Upper lobe of right lung (tissue), 1 donor: ENCODE results near the gene APBA2. TPM values are rescaled to one million over a fixed set of nuclear protein-coding genes. Genes with fewer than 3 reads are reported as not detected.

ENCODE experiments used
- ATAC-seq: fragments of 200-7000 bp; cut with Tn5 transposase; one replicate; pipeline ENCODE4 v1.9.1; 2020; ENCODE audit warnings: mild to moderate bottlenecking, moderate library complexity
- DNase-seq: peaks from one replicate; pipeline ENCODE4 v3.0.0-alpha.2; 2020
- H3K27ac ChIP-seq: fragments of 200-600 bp; one replicate; pipeline ENCODE4 v1.8.0; 2022
- H3K27me3 ChIP-seq: fragments of 200-600 bp; one replicate; pipeline ENCODE4 v1.8.0; 2022; ENCODE audit warnings: mild to moderate bottlenecking
- H3K36me3 ChIP-seq: fragments of 200-600 bp; one replicate; pipeline ENCODE4 v1.8.0; 2022
- H3K4me1 ChIP-seq: fragments of 200-600 bp; one replicate; pipeline ENCODE4 v1.8.0; 2022
- H3K4me3 ChIP-seq: fragments of 200-600 bp; one replicate; pipeline ENCODE4 v1.8.0; 2022; ENCODE audit warnings: mild to moderate bottlenecking
- H3K9me3 ChIP-seq: fragments of 200-600 bp; one replicate; pipeline ENCODE4 v1.8.0; 2022
- intact Hi-C: fragments of 100-400 bp; cut with DNase I; formaldehyde crosslinking; loops from one replicate; pipeline ENCODE4 v1.11.0; 2022
- total RNA-seq: library from RNA; stranded (reverse); fragmentation: NEBNext Ultra II Directional; extraction: Animal tissue kit (Norgen Biotek cat#: 25700); gene quantifications from one replicate; pipeline ENCODE4 v1.2.1, GENCODE V29; 2021
- TF ChIP-seq, protein P1 (sequence below): fragments of 200-600 bp; IDR thresholded peaks from one replicate; pipeline ENCODE4 v1.8.0; 2022; ENCODE audit warnings: antibody characterized with exemption
- donor health status: DM: no; HTN: yes; CAD: no; lungs with severe emphysema.

Gene APBA2
- total RNA-seq, 1 donor from 2014 or later: 4.2 TPM

DNA sequence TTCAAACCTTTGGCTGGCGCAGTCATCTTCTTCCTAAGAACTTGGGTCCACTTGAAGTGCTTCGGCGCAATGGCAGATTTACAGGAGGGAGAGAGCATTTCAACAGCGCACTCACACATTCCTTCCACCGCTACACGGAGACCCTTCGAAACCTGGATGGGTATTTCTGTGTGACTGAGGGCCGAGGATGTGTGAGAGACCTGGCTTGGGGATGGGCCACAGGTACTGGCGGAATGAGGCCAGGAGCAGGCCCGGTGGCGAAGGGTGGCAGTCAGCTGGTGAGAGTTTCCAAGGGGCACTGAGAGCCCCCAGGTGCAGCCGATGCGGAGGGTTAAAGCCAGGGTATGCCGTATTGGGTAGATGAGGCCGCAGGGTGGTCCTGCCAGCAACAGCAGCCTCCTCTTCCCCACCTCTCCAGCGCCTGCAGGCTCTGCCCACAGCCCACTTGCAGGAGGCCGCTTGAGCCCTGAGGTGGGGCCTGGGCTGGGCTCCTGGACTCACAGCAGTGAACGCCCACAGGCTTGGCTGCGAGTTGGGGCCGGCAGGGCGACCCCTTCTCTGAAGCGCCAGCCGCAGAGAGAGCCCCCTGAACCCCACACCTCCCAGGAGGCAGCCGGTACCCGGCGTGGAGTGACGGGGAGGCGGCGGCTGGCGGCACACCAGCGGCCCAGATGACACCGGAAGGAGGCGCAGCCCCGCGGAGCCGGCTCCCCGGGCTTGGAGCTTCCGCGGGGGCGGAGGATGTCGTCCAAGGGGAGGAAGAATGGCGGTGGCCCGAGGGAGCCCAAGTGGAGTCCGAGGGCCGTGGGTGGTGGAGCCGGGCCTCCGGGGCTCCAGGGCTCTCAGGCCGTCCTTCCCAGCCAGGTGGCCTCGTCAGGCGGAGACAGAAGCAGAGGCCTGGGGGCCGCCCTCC is 217.4 kb downstream of the APBA2 start:
- H3K36me3 ChIP-seq: no peaks in the 10 kb centered on the region
- H3K4me1 ChIP-seq: no peaks in the 10 kb centered on the region
- ATAC-seq: peak; percentile 3
- no peaks in the 10 kb centered on the region for H3K9me3 ChIP-seq
- TF ChIP-seq, protein P1, sequence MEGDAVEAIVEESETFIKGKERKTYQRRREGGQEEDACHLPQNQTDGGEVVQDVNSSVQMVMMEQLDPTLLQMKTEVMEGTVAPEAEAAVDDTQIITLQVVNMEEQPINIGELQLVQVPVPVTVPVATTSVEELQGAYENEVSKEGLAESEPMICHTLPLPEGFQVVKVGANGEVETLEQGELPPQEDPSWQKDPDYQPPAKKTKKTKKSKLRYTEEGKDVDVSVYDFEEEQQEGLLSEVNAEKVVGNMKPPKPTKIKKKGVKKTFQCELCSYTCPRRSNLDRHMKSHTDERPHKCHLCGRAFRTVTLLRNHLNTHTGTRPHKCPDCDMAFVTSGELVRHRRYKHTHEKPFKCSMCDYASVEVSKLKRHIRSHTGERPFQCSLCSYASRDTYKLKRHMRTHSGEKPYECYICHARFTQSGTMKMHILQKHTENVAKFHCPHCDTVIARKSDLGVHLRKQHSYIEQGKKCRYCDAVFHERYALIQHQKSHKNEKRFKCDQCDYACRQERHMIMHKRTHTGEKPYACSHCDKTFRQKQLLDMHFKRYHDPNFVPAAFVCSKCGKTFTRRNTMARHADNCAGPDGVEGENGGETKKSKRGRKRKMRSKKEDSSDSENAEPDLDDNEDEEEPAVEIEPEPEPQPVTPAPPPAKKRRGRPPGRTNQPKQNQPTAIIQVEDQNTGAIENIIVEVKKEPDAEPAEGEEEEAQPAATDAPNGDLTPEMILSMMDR: no peak
- intact Hi-C loops: no loop called here
- no peaks in the 10 kb centered on the region for H3K27me3 ChIP-seq
- no peak for DNase-seq
- no peak overlapping the region for H3K27ac ChIP-seq
- peak overlapping the region; percentile 35 for H3K4me3 ChIP-seq

DNA sequence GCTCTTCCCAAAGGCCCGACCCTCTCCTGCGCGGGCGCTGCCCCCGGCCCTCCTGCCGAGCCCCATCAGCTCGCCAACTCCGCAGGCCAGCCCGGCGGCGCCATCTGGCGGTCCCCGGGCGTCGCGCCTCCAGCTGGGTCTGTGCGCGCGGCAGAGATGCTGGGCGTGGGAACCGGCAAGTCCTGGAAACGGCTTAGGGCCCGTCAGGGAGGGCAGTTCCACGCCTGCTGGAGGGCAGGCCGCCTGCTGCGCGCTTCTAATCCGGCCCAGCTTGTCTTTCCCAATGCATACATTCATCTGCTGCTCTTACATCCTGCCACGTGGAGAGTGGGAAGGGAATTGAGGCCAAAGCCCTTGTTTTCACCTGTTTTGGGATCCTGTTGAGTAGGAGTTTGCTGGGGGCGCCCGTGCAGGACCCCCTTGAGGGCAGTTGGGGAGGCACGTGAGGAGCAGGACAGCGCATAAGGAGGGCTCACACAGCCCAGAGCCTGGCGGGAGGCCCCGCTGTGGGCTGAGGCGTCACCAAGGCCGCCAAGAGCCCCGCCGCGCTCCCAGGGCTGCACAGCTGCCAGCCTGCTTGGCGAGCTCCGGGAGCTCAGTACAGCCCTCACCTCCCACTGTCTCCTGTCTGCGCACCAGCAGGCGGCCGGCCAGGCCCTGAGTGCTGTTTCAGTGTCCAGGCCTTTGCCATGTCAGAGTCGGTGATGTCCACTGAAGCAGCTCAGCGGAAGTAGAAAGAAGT is 218.2 kb downstream of the APBA2 start:
- H3K4me1 ChIP-seq: no peaks in the 10 kb centered on the region
- H3K27me3 ChIP-seq: no peaks in the 10 kb centered on the region
- DNase-seq (peak; percentile 77), ATAC-seq (peak; percentile 70)
- intact Hi-C loops: no loop called here
- H3K27ac ChIP-seq: no peak overlapping the region
- TF ChIP-seq, protein P1: peak; percentile 77
- H3K4me3 ChIP-seq: peak overlapping the region; percentile 35
- H3K36me3 ChIP-seq: no peaks in the 10 kb centered on the region
- H3K9me3 ChIP-seq: no peaks in the 10 kb centered on the region

DNA sequence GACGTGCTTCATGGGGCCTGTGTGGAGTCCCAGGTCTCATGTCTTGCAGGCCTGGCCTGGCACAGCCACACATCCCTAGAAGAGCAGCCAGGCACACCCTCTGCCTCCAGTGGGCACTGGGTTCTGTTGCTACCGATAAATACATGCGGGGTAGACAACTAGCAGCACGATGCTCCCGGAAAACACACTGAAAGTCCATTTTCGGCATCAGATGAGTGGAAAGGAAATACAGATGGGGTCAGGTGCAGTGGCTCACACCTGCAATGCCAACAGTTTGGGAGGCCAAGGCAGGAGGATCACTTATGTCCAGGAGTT is 218.7 kb downstream of the APBA2 start:
- intact Hi-C loops: no loop called here
- no peak for DNase-seq
- TF ChIP-seq, protein P1: no peak
- H3K9me3 ChIP-seq: no peaks in the 10 kb centered on the region
- H3K36me3 ChIP-seq: no peaks in the 10 kb centered on the region
- H3K27me3 ChIP-seq: no peaks in the 10 kb centered on the region
- ATAC-seq: no peak
- no peak overlapping the region for H3K27ac ChIP-seq
- H3K4me3 ChIP-seq: no peak overlapping the region
- H3K4me1 ChIP-seq: no peaks in the 10 kb centered on the region

DNA sequence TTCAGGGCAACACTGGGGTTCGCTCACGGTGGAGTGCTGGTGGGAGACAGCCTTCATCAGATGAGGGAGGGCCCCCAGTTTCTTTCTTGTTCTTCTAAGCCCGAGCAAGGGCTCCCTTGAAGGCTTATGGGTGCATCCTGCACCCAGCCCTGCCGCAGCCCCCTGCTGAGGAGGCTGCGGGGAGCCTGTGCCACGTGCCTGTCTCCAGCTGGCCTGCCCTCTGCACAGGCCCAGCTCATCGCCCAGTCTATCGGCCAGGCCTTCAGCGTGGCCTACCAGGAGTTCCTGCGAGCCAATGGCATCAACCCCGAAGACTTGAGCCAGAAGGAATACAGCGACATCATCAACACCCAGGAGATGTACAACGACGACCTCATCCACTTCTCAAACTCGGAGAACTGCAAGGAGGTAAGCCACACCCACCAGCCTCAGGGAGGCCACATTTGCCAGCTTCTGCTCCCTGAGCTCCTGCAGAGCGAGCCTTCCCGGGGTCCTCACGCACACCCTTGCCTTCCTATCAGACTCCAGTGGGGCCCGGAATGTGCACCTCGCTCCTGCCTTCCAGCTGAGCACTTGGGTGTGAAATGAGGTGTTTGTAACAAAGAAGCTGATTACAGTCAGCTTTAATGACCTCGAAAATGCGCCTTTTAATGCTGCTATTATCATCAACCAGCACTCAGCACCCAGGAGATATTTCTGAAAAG is 219.5 kb downstream of the APBA2 start:
- Histone ChIP-seq H3K27ac (no peak overlapping the region), H3K4me3 (no peak overlapping the region), H3K27me3 (no peaks in the 10 kb centered on the region), H3K9me3 (no peaks in the 10 kb centered on the region), H3K4me1 (no peaks in the 10 kb centered on the region), H3K36me3 (no peaks in the 10 kb centered on the region)
- TF ChIP-seq, protein P1: no peak
- intact Hi-C loops: no loop called here
- DNase-seq: no peak
- no peak for ATAC-seq

DNA sequence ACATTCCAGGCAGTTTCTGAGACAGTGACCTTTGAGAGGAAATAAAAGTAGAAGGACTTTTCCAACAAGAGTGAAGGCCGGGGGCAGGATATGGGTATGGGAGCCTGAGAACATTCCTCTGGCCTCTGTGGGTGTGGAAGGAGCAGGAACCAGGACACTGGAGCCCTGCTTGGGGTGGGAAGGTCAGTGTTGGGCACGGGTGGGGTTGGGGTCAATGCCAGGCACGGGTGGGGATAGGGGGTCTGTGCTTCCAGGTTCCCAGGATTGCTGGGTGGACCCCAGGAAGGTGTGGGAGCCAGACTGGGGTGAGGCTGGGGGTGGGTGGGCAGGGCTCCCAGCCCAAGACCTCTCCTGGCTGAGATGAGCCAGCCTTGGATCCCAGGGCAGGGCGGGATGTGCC is 220.3 kb downstream of the APBA2 start:
- DNase-seq (no peak), ATAC-seq (no peak)
- intact Hi-C loops: no loop called here
- no peaks in the 10 kb centered on the region for H3K36me3 ChIP-seq
- H3K4me1 ChIP-seq: no peaks in the 10 kb centered on the region
- H3K9me3 ChIP-seq: no peaks in the 10 kb centered on the region
- TF ChIP-seq, protein P1: no peak
- no peaks in the 10 kb centered on the region for H3K27me3 ChIP-seq
- H3K4me3 ChIP-seq: no peak overlapping the region
- no peak overlapping the region for H3K27ac ChIP-seq
